HepG2 (cell line): ENCODE data around the gene SHROOM2. TPM values are rescaled to one million over a fixed set of nuclear protein-coding genes. Genes with fewer than 3 reads are reported as not detected.

Experiments used
- ATAC-seq: fragments of 200-7000 bp; cut with Tn5 transposase; 3 replicates; pipeline ENCODE4 v1.9.1; 2020; ENCODE audit warnings: mild to moderate bottlenecking, moderate library complexity
- BruUV-seq: library from RNA; stranded (reverse); fragments of 400-500 nt; replicated peaks from 2 replicates; lab custom pipeline; 2021; lab: Mats Ljungman, UMichigan
- CTCF ChIA-PET: fragments of 300-600 bp; formaldehyde crosslinking; extraction: SDS; loops from one replicate; lab custom pipeline; 2021; ENCODE audit warnings: low total read pairs, inconsistent platforms, low intra/inter-chr PET ratio; lab: Yijun Ruan, JAX
- POLR2A ChIA-PET: fragments of 350-600 bp; sonication (Branson Sonifier 250); formaldehyde crosslinking; loops from one replicate; lab custom pipeline; 2020; ENCODE audit warnings: antibody characterized with exemption, inconsistent platforms; lab: Yijun Ruan, JAX
- DNase-seq: peaks from one replicate; pipeline ENCODE4 v3.0.0-alpha.2; 2015; ENCODE audit warnings: low spot score
- FAIRE-seq: peaks from 3 replicates; lab custom pipeline; 2011; peaks lifted over from hg19 to GRCh38; lab: Jason Lieb, UNC
- H2AFZ ChIP-seq: one replicate; pipeline ENCODE4 v1.6.1; 2011; ENCODE audit warnings: low read length, inconsistent platforms
- H3K27ac ChIP-seq: fragments of 300-600 bp; 3 replicates; pipeline ENCODE4 v1.8.0; 2011; ENCODE audit warnings: mixed run types, mild to moderate bottlenecking, mixed read lengths, low read length, inconsistent platforms; ENCODE audit not compliant: insufficient read depth; ENCODE audit errors: extremely low read length
- H3K27me3 ChIP-seq, 2 experiments: fragments of 200-600 bp in 1 of 2; 2 replicates in 1 of 2; 3 replicates in 1 of 2; pipeline versions ENCODE4 v1.6.0 to v1.8.0; 2011; ENCODE audit warnings: low read length in 2 of 2, mild to moderate bottlenecking in 2 of 2, moderate library complexity in 2 of 2, inconsistent platforms in 1 of 2; ENCODE audit not compliant: insufficient read depth in 2 of 2, control insufficient read depth in 1 of 2
- H3K36me3 ChIP-seq, 2 experiments: fragments of 200-600 bp in 1 of 2; replicated peaks in 1 of 2; 2 replicates in 1 of 2; 3 replicates in 1 of 2; pipeline versions ENCODE4 v1.5.1 to v1.8.0; 2011; ENCODE audit warnings: low read length in 2 of 2, inconsistent platforms in 1 of 2; ENCODE audit not compliant: insufficient read depth in 2 of 2, control insufficient read depth in 1 of 2
- H3K4me1 ChIP-seq: 2 replicates; pipeline ENCODE4 v1.5.1; 2012; ENCODE audit warnings: low read length, inconsistent platforms; ENCODE audit not compliant: insufficient read depth
- H3K4me2 ChIP-seq: 2 replicates; pipeline ENCODE4 v1.6.0; 2011; ENCODE audit warnings: low read depth, low read length, inconsistent platforms
- H3K4me3 ChIP-seq, 3 experiments: fragments of 200-600 bp in 1 of 3; sonication (generic), shearing (Covaris generic) in 1 of 3; replicated peaks in 1 of 3; 2 replicates each; pipeline ENCODE4 v1.5.1; 2011 to 2016; ENCODE audit warnings: low read length in 3 of 3, inconsistent platforms in 2 of 3, low read depth in 2 of 3, mild to moderate bottlenecking in 2 of 3, control low read depth in 1 of 3, mixed read lengths in 1 of 3; ENCODE audit not compliant: insufficient read depth in 1 of 3
- H3K79me2 ChIP-seq: one replicate; pipeline ENCODE4 v1.6.1; 2011; ENCODE audit warnings: low read length, inconsistent platforms; ENCODE audit not compliant: insufficient read depth
- H3K9ac ChIP-seq: 2 replicates; pipeline ENCODE4 v1.6.0; 2011; ENCODE audit warnings: mild to moderate bottlenecking, low read depth, low read length, inconsistent platforms; ENCODE audit not compliant: insufficient read depth
- H3K9me3 ChIP-seq: 2 replicates; pipeline ENCODE4 v1.5.1; 2012; ENCODE audit warnings: mild to moderate bottlenecking, low read length
- H4K20me1 ChIP-seq: 2 replicates; pipeline ENCODE4 v1.6.0; 2011; ENCODE audit warnings: inconsistent platforms, mild to moderate bottlenecking, low read length, moderate library complexity; ENCODE audit not compliant: insufficient read depth
- CREM ChIP-seq, 2 experiments: sonication (generic) in 1 of 2; formaldehyde crosslinking in 1 of 2; IDR thresholded peaks; 2 replicates each; pipeline versions ENCODE4 v1.4.0 to v1.6.1; 2016 to 2020; ENCODE audit warnings: antibody characterized with exemption in 1 of 2, mild to moderate bottlenecking in 1 of 2, missing genetic modification reagents in 1 of 2
- ELK4 ChIP-seq: sonication (generic); formaldehyde crosslinking; IDR thresholded peaks from 2 replicates; pipeline ENCODE4 v1.9.0; 2021; ENCODE audit warnings: missing genetic modification reagents, borderline replicate concordance
- ISX ChIP-seq: sonication (generic); formaldehyde crosslinking; conservative IDR thresholded peaks from 2 replicates; pipeline ENCODE4 v1.5.0; 2020; ENCODE audit warnings: missing genetic modification reagents
- MAFK ChIP-seq, 2 experiments: IDR thresholded peaks in 1 of 2; conservative IDR thresholded peaks in 1 of 2; 2 replicates each; pipeline ENCODE4 v1.6.1; 2011; ENCODE audit warnings: improper control_type of control experiment in 2 of 2, low read length in 2 of 2
- PHB2 ChIP-seq: fragments of 450-650 bp; IDR thresholded peaks from 2 replicates; pipeline ENCODE4 v1.6.1; 2018; ENCODE audit not compliant: partially characterized antibody
- ZBTB4 ChIP-seq: sonication (generic); formaldehyde crosslinking; IDR thresholded peaks from 2 replicates; pipeline ENCODE4 v1.4.0; 2020; ENCODE audit warnings: missing genetic modification reagents, mild to moderate bottlenecking, borderline replicate concordance
- ZFP82 ChIP-seq: sonication (generic); formaldehyde crosslinking; IDR thresholded peaks from 2 replicates; pipeline ENCODE4 v1.5.1; 2020; ENCODE audit warnings: mild to moderate bottlenecking, missing genetic modification reagents, borderline replicate concordance
- ZNF274 ChIP-seq: sonication (generic); formaldehyde crosslinking; IDR thresholded peaks from 2 replicates; pipeline ENCODE4 v1.5.1; 2020; ENCODE audit warnings: mild to moderate bottlenecking, missing genetic modification reagents
- ZNF44 ChIP-seq: sonication (generic); formaldehyde crosslinking; IDR thresholded peaks from 2 replicates; pipeline ENCODE4 v1.5.1; 2020; ENCODE audit warnings: mild to moderate bottlenecking, missing genetic modification reagents
- WGBS: methylation state at CpG from one replicate; pipeline ENCODE4 v1.1.6; 2017; ENCODE audit warnings: low lambda C conversion rate; 5-methylcytosine and 5-hydroxymethylcytosine counted together
- in situ Hi-C: cut with HindIII; loops from 2 replicates; pipeline ENCODE4 v1.10.0; 2017; ENCODE audit warnings: low pct_unique_long_range_greater_than_20kb; ENCODE audit not compliant: extremely low pct_ligation_motif_present
- intact Hi-C: fragments of 100-400 bp; cut with micrococcal nuclease; formaldehyde crosslinking; loops from one replicate; pipeline ENCODE4 v1.10.0; 2022; ENCODE audit not compliant: unreplicated experiment
- polyA plus RNA-seq, 8 experiments: library from polyadenylated mRNA; depleted of rRNA in 3 of 8; stranded (reverse) in 7 of 8; unstranded in 1 of 8; fragments of >200 nt; fragmentation: Illumina TruSeq in 4 of 8; extraction: Trizol in 4 of 8; gene quantifications; 2 replicates each; pipeline versions ENCODE4 v1.2.1 to v1.2.3, GENCODE V29; 2011 to 2016; ENCODE audit warnings: low read depth in 4 of 8, missing spikeins in 1 of 8, mixed read lengths in 1 of 8; ENCODE audit not compliant: insufficient read depth in 1 of 8
- total RNA-seq, 5 experiments: library from RNA; depleted of rRNA; stranded (reverse); fragments of >200 nt; fragmentation: Illumina TruSeq; extraction: Trizol; gene quantifications; 2 replicates each; pipeline ENCODE4 v1.2.3, GENCODE V29; 2016; ENCODE audit warnings: low read depth in 1 of 5
- TF ChIP-seq, protein P1 (sequence below): IDR thresholded peaks from 2 replicates; pipeline ENCODE4 v1.6.1; 2016; ENCODE audit warnings: mild to moderate bottlenecking, missing biosample characterization, missing genetic modification reagents
- TF ChIP-seq, protein P2 (sequence below): sonication (generic); formaldehyde crosslinking; IDR thresholded peaks from 2 replicates; pipeline ENCODE4 v1.5.1; 2020; ENCODE audit warnings: mild to moderate bottlenecking, missing genetic modification reagents
- TF ChIP-seq, protein P3 (sequence below): sonication (generic); formaldehyde crosslinking; IDR thresholded peaks from 2 replicates; pipeline ENCODE4 v1.4.0; 2020; ENCODE audit warnings: missing genetic modification reagents

Gene SHROOM2
- total and polyA plus RNA-seq, 2 of the 13 experiments (the other 11 are each of a cell fraction or from before 2014, with no cell fraction given): 0.92 to 1.4 TPM

GRCh38 chrX:9874483-9874882 lies 88.3 kb downstream of the SHROOM2 start:
- no TSS peak for BruUV-seq
- H2AFZ ChIP-seq: no peak overlapping the region
- no peak overlapping the region for H3K9ac ChIP-seq
- no peak overlapping the region for H3K4me3 ChIP-seq
- in situ Hi-C loops (no loop called here), intact Hi-C loops (loop anchor here (2.0 to 10.0 kb wide), 2 partner anchors 110 to 244 kb away; no protein-coding TSS in a partner anchor)
- no peaks in the 10 kb centered on the region for H3K27me3 ChIP-seq
- H3K4me2 ChIP-seq: no peak overlapping the region
- POLR2A ChIA-PET: no interaction called here
- WGBS: 79% methylated on average over 6 of the region's 6 CpGs
- no peaks in the 10 kb centered on the region for H3K79me2 ChIP-seq
- H4K20me1 ChIP-seq: no peaks in the 10 kb centered on the region
- no peak overlapping the region for H3K27ac ChIP-seq
- CTCF ChIA-PET: interaction anchor here (2.5 to 4.5 kb wide), 2 partner anchors 122 to 244 kb away, joined by 12 to 76 read pairs; no protein-coding TSS in a partner anchor
- DNase-seq: no peak
- ATAC-seq: no peak
- no peak for FAIRE-seq
- no peaks in the 10 kb centered on the region for H3K36me3 ChIP-seq
- H3K4me1 ChIP-seq: no peaks in the 10 kb centered on the region
- H3K9me3 ChIP-seq: no peaks in the 10 kb centered on the region
- no peak for TF ChIP-seq CREM (IDR thresholded peaks at IDR 0.05)
- TF ChIP-seq CREM (CRISPR knock-in tag; IDR thresholded peaks at IDR 0.05): no peak
- TF ChIP-seq ZFP82: no peak
- TF ChIP-seq ISX (CRISPR knock-in tag): no peak
- TF ChIP-seq ZBTB4 (CRISPR knock-in tag): no peak
- TF ChIP-seq PHB2: no peak
- TF ChIP-seq, protein P1, sequence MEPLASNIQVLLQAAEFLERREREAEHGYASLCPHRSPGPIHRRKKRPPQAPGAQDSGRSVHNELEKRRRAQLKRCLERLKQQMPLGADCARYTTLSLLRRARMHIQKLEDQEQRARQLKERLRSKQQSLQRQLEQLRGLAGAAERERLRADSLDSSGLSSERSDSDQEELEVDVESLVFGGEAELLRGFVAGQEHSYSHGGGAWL: no peak
- TF ChIP-seq, protein P2, sequence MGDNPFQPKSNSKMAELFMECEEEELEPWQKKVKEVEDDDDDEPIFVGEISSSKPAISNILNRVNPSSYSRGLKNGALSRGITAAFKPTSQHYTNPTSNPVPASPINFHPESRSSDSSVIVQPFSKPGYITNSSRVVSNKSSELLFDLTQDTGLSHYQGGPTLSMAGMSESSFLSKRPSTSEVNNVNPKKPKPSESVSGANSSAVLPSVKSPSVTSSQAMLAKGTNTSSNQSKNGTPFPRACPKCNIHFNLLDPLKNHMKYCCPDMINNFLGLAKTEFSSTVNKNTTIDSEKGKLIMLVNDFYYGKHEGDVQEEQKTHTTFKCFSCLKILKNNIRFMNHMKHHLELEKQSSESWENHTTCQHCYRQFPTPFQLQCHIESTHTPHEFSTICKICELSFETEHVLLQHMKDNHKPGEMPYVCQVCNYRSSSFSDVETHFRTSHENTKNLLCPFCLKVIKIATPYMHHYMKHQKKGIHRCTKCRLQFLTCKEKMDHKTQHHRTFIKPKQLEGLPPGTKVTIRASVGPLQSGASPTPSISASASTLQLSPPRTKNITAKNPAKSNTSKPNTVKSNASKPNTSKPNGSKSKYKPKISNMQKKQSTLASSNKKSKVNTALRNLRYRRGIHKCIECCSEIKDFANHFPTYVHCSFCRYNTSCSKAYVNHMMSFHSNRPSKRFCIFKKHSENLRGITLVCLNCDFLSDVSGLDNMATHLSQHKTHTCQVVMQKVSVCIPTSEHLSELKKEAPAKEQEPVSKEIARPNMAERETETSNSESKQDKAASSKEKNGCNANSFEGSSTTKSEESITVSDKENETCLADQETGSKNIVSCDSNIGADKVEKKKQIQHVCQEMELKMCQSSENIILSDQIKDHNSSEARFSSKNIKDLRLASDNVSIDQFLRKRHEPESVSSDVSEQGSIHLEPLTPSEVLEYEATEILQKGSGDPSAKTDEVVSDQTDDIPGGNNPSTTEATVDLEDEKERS (CRISPR knock-in tag): no peak
- no peak for TF ChIP-seq ELK4 (CRISPR knock-in tag)
- TF ChIP-seq MAFK (conservative IDR thresholded peaks at IDR 0.05 in 1 of 2, IDR thresholded peaks at IDR 0.05 in 1 of 2; ENCODE audit: low read length in 2 of 2): no peak
- TF ChIP-seq, protein P3, sequence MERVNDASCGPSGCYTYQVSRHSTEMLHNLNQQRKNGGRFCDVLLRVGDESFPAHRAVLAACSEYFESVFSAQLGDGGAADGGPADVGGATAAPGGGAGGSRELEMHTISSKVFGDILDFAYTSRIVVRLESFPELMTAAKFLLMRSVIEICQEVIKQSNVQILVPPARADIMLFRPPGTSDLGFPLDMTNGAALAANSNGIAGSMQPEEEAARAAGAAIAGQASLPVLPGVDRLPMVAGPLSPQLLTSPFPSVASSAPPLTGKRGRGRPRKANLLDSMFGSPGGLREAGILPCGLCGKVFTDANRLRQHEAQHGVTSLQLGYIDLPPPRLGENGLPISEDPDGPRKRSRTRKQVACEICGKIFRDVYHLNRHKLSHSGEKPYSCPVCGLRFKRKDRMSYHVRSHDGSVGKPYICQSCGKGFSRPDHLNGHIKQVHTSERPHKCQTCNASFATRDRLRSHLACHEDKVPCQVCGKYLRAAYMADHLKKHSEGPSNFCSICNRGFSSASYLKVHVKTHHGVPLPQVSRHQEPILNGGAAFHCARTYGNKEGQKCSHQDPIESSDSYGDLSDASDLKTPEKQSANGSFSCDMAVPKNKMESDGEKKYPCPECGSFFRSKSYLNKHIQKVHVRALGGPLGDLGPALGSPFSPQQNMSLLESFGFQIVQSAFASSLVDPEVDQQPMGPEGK (CRISPR knock-in tag): no peak
- no peak for TF ChIP-seq ZNF274 (CRISPR knock-in tag)
- no peak for TF ChIP-seq ZNF44 (CRISPR knock-in tag)
